HUES6 (cell line): ENCODE results near the gene CCNY.

Source experiments
- H3K27ac ChIP-seq: 2 replicates; pipeline ENCODE4 v1.7.0; 2013; ENCODE audit warnings: low read depth, mild to moderate bottlenecking, low read length, inconsistent platforms
- H3K27me3 ChIP-seq: 2 replicates; pipeline ENCODE4 v1.6.1; 2013; ENCODE audit warnings: low read length; ENCODE audit not compliant: control insufficient read depth, insufficient read depth
- H3K36me3 ChIP-seq: 2 replicates; pipeline ENCODE4 v1.6.1; 2013; ENCODE audit warnings: low read length; ENCODE audit not compliant: control insufficient read depth, insufficient read depth
- H3K4me1 ChIP-seq: 2 replicates; pipeline ENCODE4 v1.6.1; 2013; ENCODE audit warnings: low read length; ENCODE audit not compliant: control insufficient read depth, insufficient read depth
- H3K4me3 ChIP-seq: 2 replicates; pipeline ENCODE4 v1.5.1; 2013; ENCODE audit warnings: low read depth, low read length
- H3K9ac ChIP-seq: one replicate; pipeline ENCODE4 v1.6.1; 2013; ENCODE audit warnings: mild to moderate bottlenecking, low read length
- H3K9me3 ChIP-seq: 2 replicates; pipeline ENCODE4 v1.6.1; 2013; ENCODE audit warnings: low read depth, low read length; ENCODE audit not compliant: control insufficient read depth, insufficient read depth

Gene CCNY

DNA sequence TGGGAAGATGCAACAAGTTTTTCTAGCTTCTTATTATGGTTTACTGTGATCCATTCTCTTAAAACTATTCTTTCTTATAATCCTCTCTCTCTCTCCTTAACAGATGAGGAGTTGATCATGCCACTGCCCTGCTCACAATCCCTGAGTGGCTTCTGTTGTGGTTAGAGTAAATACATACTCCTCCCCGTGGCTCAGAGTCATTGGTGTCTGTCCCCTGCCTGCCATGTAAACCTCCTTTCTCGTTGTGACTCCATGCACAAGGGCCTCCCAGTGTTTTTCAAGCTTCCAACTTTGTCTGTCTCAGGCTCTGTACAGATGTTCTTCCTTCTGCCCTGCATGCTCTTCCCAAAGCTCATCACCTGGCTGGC is 20.4 kb downstream of the CCNY start:
- Histone ChIP-seq H3K9ac (no peak overlapping the region), H3K36me3 (no peaks in the 10 kb centered on the region), H3K27ac (no peak overlapping the region), H3K4me3 (no peak overlapping the region), H3K27me3 (no peaks in the 10 kb centered on the region), H3K4me1 (peaks cover 5% of the 10 kb centered on the region; the same call in 1 of the 2 replicates), H3K9me3 (no peaks in the 10 kb centered on the region)

DNA sequence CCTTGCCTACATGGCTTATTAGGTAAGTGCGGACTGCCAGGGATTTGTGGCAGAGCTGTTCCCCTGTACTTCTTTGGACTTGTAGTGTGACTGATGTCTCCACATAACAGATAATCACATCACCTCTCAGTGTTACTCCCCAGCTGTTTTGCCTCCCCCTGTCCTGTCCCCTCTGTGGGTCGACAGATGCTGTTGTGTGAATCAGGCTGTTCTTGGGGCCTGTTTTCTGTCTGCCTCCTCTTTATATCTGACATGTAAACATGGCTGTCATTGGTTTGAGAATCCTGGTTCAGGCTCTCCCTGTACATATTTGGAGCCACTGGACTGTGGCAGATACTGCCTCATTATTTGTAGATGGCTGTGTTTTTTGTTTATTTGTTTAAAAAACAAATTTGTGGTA is 22.7 kb downstream of the CCNY start:
- Histone ChIP-seq H3K27ac (no peak overlapping the region), H3K36me3 (no peaks in the 10 kb centered on the region), H3K9ac (no peak overlapping the region), H3K4me1 (peaks cover 5% of the 10 kb centered on the region; the same call in 1 of the 2 replicates), H3K27me3 (no peaks in the 10 kb centered on the region), H3K9me3 (no peaks in the 10 kb centered on the region), H3K4me3 (no peak overlapping the region)

DNA sequence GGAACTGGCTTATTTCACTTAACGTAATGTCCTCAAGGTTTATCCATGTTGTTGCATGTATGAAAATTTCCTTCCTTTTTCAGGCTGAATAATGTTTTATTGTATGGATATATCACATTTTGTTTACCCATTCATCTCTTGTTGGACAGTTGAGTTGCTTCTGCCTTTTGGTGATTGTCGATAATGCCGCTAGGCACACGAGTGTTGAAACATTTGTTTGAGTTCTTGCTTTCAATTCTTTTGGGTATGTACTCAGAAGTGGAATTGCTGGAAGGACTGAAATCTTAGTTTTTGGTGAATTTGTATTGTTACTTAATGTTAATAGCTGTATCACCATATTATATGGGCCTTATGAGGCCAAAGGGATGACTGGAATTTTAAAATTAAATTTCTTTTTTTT is 23.6 kb downstream of the CCNY start:
- Histone ChIP-seq H3K4me1 (peaks cover 5% of the 10 kb centered on the region; the same call in 1 of the 2 replicates), H3K4me3 (no peak overlapping the region), H3K36me3 (no peaks in the 10 kb centered on the region), H3K9me3 (no peaks in the 10 kb centered on the region), H3K9ac (no peak overlapping the region), H3K27me3 (no peaks in the 10 kb centered on the region), H3K27ac (no peak overlapping the region)

DNA sequence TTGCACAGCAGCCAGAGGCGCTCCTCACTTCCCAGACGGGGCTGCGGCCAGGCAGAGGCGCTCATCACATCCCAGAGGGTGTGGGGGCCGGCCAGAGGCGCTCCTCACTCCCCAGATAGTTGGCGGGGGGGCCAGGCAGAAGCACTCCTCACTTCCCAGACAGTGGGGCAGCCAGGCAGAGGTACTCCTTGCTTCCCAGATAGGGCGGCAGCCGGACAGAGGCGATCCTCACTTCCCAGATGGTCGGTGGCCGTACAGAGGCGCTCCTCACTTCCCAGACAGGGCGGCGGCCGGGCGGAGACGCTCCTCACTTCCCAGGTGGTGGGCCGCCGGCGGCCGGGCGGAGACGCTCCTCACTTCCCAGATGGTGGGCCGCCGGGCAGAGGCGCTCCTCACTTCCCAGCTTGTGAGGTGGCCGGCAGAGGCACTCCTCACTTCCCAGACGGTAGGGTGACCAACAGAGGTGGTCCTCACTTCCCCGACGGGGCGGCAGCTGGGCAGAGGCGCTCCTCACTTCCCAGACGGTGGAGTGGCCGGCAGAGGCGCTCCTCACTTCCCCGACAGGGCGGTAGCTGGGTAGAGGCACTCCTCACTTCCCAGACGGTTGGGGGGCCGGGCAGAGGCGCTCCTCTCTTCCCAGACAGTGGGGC is 26.5 kb downstream of the CCNY start:
- no peaks in the 10 kb centered on the region for H3K4me1 ChIP-seq
- no peak overlapping the region for H3K4me3 ChIP-seq
- H3K9me3 ChIP-seq, result no peaks in the 10 kb centered on the region
- no peak overlapping the region for H3K9ac ChIP-seq
- no peaks in the 10 kb centered on the region for H3K27me3 ChIP-seq
- H3K27ac ChIP-seq, result no peak overlapping the region
- H3K36me3 ChIP-seq, result no peaks in the 10 kb centered on the region

DNA sequence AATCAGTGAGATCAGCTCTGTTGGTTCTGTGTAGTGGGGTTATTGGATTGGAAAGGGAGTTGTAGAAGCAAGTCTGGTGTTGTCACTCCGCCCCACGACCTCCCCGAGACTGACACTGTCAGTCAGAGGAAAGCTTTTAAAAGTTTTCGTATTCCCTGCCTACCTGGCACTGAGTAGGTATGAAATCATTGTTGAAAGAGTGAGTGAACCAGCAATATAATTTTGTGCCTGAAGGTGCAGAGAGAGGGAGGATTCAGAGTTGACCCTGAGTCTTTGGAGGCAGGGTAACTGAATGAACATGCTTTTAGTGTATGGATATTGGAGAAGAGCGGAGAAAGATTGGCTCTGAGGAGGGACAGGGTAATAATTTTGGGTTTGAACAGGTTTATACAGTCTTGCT is 27.3 kb downstream of the CCNY start:
- no peak overlapping the region for H3K27ac ChIP-seq
- no peaks in the 10 kb centered on the region for H3K9me3 ChIP-seq
- H3K27me3 ChIP-seq, result no peaks in the 10 kb centered on the region
- no peak overlapping the region for H3K9ac ChIP-seq
- H3K4me3 ChIP-seq, result no peak overlapping the region
- H3K36me3 ChIP-seq, result no peaks in the 10 kb centered on the region
- H3K4me1 ChIP-seq, result peaks cover 3% of the 10 kb centered on the region; the same call in 1 of the 2 replicates

DNA sequence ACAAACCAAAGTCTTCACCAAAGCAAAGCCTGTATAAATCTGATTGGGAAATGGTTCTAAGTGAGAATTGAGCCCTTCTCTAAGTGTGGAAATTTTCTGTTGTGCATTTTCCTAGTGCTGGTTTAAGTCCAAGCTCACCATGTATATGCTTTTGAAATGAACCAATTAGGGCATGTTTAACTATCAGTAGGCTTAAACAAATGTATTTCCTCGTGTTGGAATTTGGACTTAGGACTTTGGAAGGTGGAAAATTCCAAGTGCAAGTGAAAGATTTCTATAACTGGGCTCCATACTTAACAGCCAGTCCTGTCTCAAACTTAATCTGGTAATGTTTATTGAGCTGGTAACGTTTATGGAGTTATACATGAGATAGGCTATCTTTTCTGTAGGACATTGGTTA is 28.5 kb downstream of the CCNY start:
- H3K4me3 ChIP-seq, result no peak overlapping the region
- no peak overlapping the region for H3K27ac ChIP-seq
- H3K9me3 ChIP-seq, result no peaks in the 10 kb centered on the region
- H3K4me1 ChIP-seq, result peaks cover 8% of the 10 kb centered on the region; the same call in 1 of the 2 replicates
- H3K36me3 ChIP-seq, result no peaks in the 10 kb centered on the region
- H3K27me3 ChIP-seq, result no peaks in the 10 kb centered on the region
- H3K9ac ChIP-seq, result no peak overlapping the region

DNA sequence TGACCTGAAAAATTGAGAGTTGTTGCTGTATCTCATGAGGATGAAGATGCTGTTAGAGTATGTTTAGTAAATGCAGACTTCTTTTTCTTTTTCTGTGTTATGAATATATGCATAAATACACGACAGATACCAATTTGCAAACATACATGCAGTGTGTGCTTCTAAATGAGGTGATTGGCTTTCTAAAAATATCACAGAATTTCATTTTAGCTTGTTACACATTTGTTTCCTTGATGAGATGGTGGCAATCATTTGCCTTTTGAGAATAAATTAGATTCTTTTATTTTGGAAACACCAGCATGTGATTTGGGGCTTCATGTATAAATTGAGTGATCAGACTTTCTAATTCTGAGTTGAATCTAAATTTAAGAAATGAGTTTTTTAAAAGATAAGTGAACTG is 29.7 kb downstream of the CCNY start:
- Histone ChIP-seq H3K36me3 (no peaks in the 10 kb centered on the region), H3K4me1 (peaks cover 8% of the 10 kb centered on the region; the same call in 1 of the 2 replicates), H3K9me3 (no peaks in the 10 kb centered on the region), H3K27ac (no peak overlapping the region), H3K27me3 (no peaks in the 10 kb centered on the region), H3K9ac (no peak overlapping the region), H3K4me3 (no peak overlapping the region)

DNA sequence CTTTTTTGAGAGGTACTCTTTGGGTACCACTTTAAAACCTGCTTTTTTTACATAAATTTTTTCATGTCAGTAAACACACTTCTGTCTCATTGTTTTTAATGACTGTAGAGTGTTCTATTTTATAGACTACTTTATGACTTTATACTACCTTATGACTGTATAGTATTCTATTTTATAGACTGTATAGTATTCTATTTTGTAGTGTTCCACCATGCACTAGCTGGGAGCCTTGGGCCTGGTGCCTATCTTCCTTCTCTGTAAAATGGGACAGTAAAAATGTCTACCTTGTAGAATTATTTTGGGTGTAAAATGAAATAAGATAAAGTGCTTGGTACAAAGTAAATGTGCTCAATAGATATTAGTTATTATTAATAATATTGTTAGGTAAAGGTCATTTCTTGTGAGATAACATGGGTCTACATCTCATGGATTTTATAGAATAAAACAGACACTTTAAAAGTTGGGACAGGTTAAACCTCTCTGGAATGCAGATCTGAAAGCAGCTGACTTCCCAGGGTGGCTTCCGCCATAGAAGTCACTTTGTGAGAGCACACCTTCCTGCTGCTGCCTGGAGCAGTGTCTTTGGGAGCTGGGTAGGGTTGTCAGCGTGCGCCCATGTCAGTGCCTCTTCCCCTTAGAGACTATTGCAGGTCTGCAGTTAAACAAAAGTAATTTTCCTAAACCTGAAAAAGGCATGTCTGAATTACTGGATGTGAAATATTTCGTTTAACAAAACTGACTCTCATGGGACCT is 31.0 kb downstream of the CCNY start:
- Histone ChIP-seq H3K9ac (no peak overlapping the region), H3K27ac (no peak overlapping the region)

DNA sequence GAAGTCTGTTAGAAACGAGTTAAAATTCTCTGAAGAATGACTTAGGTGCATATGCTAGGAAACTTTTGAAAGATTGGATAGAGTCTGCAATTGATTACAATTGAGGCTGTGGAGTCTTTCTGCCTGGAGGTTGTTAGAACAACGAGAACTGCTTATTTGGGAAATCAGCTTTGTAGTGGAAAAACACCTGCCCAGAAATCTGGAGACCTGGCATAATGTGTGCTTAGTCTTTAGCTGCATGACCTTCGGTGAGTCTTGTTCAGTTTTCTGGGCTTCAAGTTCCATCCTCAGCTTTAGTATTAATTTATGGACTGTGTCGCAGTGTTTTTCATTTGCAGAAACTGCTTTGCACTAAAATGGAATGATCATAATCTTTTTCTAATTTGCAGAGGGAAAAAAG is 31.7 kb downstream of the CCNY start:
- peaks cover 8% of the 10 kb centered on the region; the same call in 1 of the 2 replicates for H3K4me1 ChIP-seq

More for the DNA sequence above, 31.0 kb downstream of the CCNY start:
- Histone ChIP-seq H3K9me3 (no peaks in the 10 kb centered on the region), H3K4me1 (peaks cover 8% of the 10 kb centered on the region; the same call in 1 of the 2 replicates), H3K4me3 (no peak overlapping the region), H3K27me3 (no peaks in the 10 kb centered on the region), H3K36me3 (no peaks in the 10 kb centered on the region)

DNA sequence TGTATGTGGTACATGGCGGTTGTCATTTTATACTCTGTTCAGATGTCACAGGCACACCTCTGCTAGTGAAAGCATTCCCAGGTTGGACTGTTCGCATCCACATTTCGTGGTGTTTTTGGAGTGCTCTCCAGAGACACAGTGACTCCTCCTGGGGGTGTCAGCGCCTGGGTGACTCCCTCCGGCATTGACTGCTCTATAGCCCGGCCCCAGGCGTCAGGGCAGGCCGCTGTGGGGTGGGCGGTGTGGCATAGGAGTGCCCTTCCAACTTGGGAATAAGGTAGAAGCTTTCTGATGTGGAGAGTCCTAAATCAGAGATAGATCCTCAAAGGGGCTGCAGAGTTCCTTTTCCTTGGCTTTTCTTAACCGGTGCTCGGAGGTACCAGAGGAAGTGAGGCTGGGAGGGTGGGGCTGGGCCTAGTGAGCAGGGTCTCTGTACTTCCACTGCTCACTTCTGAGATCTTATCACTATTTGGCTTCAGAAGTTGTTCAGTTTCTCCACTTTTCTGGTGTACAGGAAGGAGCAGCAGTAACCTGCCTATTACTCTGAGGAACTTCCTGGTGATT is 32.3 kb downstream of the CCNY start:
- H3K9me3 ChIP-seq, result no peaks in the 10 kb centered on the region
- H3K4me3 ChIP-seq, result no peak overlapping the region
- no peak overlapping the region for H3K27ac ChIP-seq
- H3K27me3 ChIP-seq, result no peaks in the 10 kb centered on the region
- H3K9ac ChIP-seq, result no peak overlapping the region
- peaks cover 8% of the 10 kb centered on the region; the same call in 1 of the 2 replicates for H3K4me1 ChIP-seq
- no peaks in the 10 kb centered on the region for H3K36me3 ChIP-seq

More for the DNA sequence above, 31.7 kb downstream of the CCNY start:
- H3K27ac ChIP-seq, result no peak overlapping the region
- H3K4me3 ChIP-seq, result no peak overlapping the region
- H3K9me3 ChIP-seq, result no peaks in the 10 kb centered on the region
- no peaks in the 10 kb centered on the region for H3K36me3 ChIP-seq
- no peak overlapping the region for H3K9ac ChIP-seq
- no peaks in the 10 kb centered on the region for H3K27me3 ChIP-seq

DNA sequence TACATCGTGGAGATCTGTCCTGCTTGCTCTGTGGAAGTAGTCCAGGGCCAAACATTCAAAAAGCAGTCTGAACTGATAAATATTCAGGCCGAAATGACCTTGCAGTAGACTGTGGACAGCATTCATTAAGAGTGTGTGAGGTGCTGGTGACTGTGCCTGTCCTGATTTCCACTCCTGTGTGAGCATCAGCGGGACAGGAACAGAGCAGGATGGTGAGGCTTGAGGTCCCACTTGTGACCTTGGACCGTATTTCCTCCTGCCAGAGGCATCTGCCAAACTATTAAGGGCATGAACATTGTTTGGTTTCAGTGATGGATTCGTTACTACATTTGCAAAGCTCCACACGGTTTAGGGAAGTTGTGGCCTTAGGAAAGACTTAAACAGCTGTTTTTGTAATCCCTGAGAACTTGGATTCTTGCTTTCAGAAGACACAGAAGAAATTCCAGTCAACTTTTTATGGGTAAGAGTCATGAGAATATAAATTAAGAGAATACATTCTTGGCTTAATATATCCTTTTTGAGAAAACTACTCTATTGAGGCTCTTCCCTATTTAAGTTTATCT is 32.8 kb downstream of the CCNY start:
- Histone ChIP-seq H3K27ac (no peak overlapping the region), H3K4me1 (peaks cover 8% of the 10 kb centered on the region; the same call in 1 of the 2 replicates), H3K36me3 (no peaks in the 10 kb centered on the region), H3K27me3 (no peaks in the 10 kb centered on the region), H3K9me3 (no peaks in the 10 kb centered on the region), H3K4me3 (no peak overlapping the region), H3K9ac (no peak overlapping the region)
